Transverse colon (tissue), 3 donors: ENCODE results near the gene PAX5.

Experiments
- POLR2A ChIP-seq: fragments of 450-650 bp; IDR thresholded peaks from one replicate; pipeline ENCODE4 v1.6.1; 2016; ENCODE audit warnings: antibody characterized with exemption, mild to moderate bottlenecking, moderate library complexity
- POLR2AphosphoS5 ChIP-seq, 3 donors: sonication (generic); formaldehyde crosslinking; IDR thresholded peaks; one replicate each; pipeline ENCODE4 v1.6.1; 2016; ENCODE audit warnings: antibody characterized with exemption in 3 of 3

GRCh38 chr9:37010180-37010579 is 23.9 kb downstream of the PAX5 start:
- TF ChIP-seq POLR2AphosphoS5 (IDR thresholded peaks at IDR 0.05) = no peak
- TF ChIP-seq POLR2A = no peak
